ENCODE data around the gene CLSTN2.

- no peak for TF ChIP-seq CTCF (IDR thresholded peaks at IDR 0.05; ENCODE audit: poor library complexity)
- TF ChIP-seq EZH2 (IDR thresholded peaks at IDR 0.05; ENCODE audit: borderline replicate concordance) = no peak
Measured at GRCh38 chr3:140006331-140006730, 71.3 kb downstream of the CLSTN2 start.

Data from hepatocyte (in vitro differentiated cells).